Heart right ventricle (tissue), 16 donors: ENCODE measurements around the gene DDX60. TPM values are rescaled to one million over a fixed set of nuclear protein-coding genes. Genes with fewer than 3 reads are reported as not detected.

Experiments used
- ATAC-seq, 8 donors: fragments of 200-7000 bp; cut with Tn5 transposase; one replicate each; pipeline ENCODE4 v1.9.1; 2020; ENCODE audit warnings: mild to moderate bottlenecking in 8 of 8, moderate library complexity in 8 of 8, moderate number of reproducible peaks in 1 of 8
- DNase-seq, 2 donors: peaks; one replicate each; pipeline ENCODE4 v3.0.0-alpha.2; 2020
- H3K27ac ChIP-seq, 10 donors: fragments of 200-600 bp; sonication (generic) in 2 of 10; one replicate each; pipeline versions ENCODE4 v1.5.0 to v1.8.0; 2020 to 2022; ENCODE audit warnings: mild to moderate bottlenecking in 3 of 10
- H3K27me3 ChIP-seq, 7 donors: fragments of 200-600 bp; one replicate each; pipeline ENCODE4 v1.8.0; 2021 to 2022; ENCODE audit warnings: mild to moderate bottlenecking in 2 of 7
- H3K36me3 ChIP-seq, 9 donors: fragments of 200-600 bp; sonication (generic) in 1 of 9; one replicate each; pipeline versions ENCODE4 v1.5.0 to v1.8.0; 2020 to 2022; ENCODE audit warnings: mild to moderate bottlenecking in 2 of 9
- H3K4me1 ChIP-seq, 9 donors: fragments of 200-600 bp; sonication (generic) in 1 of 9; one replicate each; pipeline versions ENCODE4 v1.5.0 to v1.8.0; 2020 to 2022; ENCODE audit warnings: mild to moderate bottlenecking in 4 of 9
- H3K4me3 ChIP-seq, 10 donors: fragments of 200-600 bp; sonication (generic) in 2 of 10; one replicate each; pipeline versions ENCODE4 v1.5.0 to v1.8.0; 2020 to 2022; ENCODE audit warnings: mild to moderate bottlenecking in 7 of 10, moderate library complexity in 2 of 10
- H3K9me3 ChIP-seq, 11 donors: fragments of 200-600 bp in 10 of 11; sonication (generic) in 2 of 11; one replicate each; pipeline versions ENCODE4 v1.5.0 to v1.8.0; 2013 to 2022; ENCODE audit warnings: mild to moderate bottlenecking in 2 of 11, control low read depth in 1 of 11, moderate library complexity in 1 of 11
- CTCF ChIP-seq, 9 donors: fragments of 200-600 bp; sonication (generic) in 2 of 9; IDR thresholded peaks; one replicate each; pipeline versions ENCODE4 v1.5.0 to v1.8.0; 2021 to 2022; ENCODE audit warnings: antibody characterized with exemption in 9 of 9, mild to moderate bottlenecking in 5 of 9, moderate library complexity in 1 of 9
- WGBS, 2 donors: extraction: QIAGEN DNeasy Blood & Tissue Kit; methylation state at CpG; one replicate each; pipeline ENCODE4 v1.1.7; 2013; ENCODE audit warnings: inconsistent platforms in 1 of 2; 5-methylcytosine and 5-hydroxymethylcytosine counted together
- intact Hi-C, 10 donors: fragments of 100-400 bp; cut with DNase I; formaldehyde crosslinking; loops; one replicate each; pipeline versions ENCODE4 v1.11.1 to v1.14.2; 2022
- polyA plus RNA-seq, 2 donors: library from polyadenylated mRNA; stranded (reverse); fragments of 200-250 nt; gene quantifications; one replicate each; pipeline ENCODE4 v1.2.3, GENCODE V29; 2013
- total RNA-seq, 10 donors: library from RNA; stranded (reverse); fragmentation: NEBNext Ultra II Directional in 3 of 10; extraction: Animal tissue kit (Norgen Biotek cat#: 25700) in 3 of 10; gene quantifications; one replicate each; pipeline versions ENCODE4 v1.2.1 to v1.2.4, GENCODE V29; 2021 to 2023
- donor health status: Arrhythmogenic right ventricular cardiomyopathy.
- donor health status: ischemic (EF 13 %, LVEDD 7.1; RV severe dilation, severe dysfunction).
- donor health status: healthy with polysubstance abuse.
- donor health status: DM: no; HTN: yes; CAD: no.
- donor health status: DM: no; HTN: no; CAD: no.
- donor health status: ischemic (EF 25% LVEDD 6.9; RV normal size, moderate dysfunction).
- donor health status: ischemic (EF 25% LVEDD 5.7; RV mildly dilated, moderate dysfunction).
- donor health status: healthy.
- donor health status: DM: yes; HTN: yes; CAD: no.
- donor health status: Ischemic cardiomyopathy.
- donor health status: ischemic (EF 35%, LVEDD 5.7; RV mildly dilated, moderate dysfunction).
- donor health status: nonischemic (EF 11% LVEDD 7.7; RV severe dilation, severe dysfunction).
- donor health status: DM: yes; HTN: yes; CAD: no.
- donor health status: PGD.
- donor health status: ischemic (EF 29% LVEDD 5.4; RV normal size, mild dysfunction).
- donor health status: nonischemic (EF 23%, LVEDD 6.1; RV moderate dilation, normal function).

Gene DDX60
- total and polyA plus RNA-seq, 12 donors: 2.3 to 21.5 (median 7.7) TPM

- no peak for ATAC-seq
- 90% methylated on average over 5 of the region's 5 CpGs for WGBS, 2 donors
- no peak for DNase-seq
These were observed 140.9 kb downstream of the DDX60 start for GRCh38 chr4:168177546-168178149.

GRCh38 chr4:168174308-168174707, 144.2 kb downstream of the DDX60 start:
- TF ChIP-seq CTCF (IDR thresholded peaks at IDR 0.05): no peak
- no peaks in the 10 kb centered on the region for H3K9me3 ChIP-seq
- intact Hi-C loops: no loop called here
- 91 to 93% methylated on average over 6 of the region's 6 CpGs for WGBS, 2 donors
- no peak for ATAC-seq
- no peak for DNase-seq
- no peak overlapping the region for H3K27ac ChIP-seq
- H3K4me1 ChIP-seq: no peaks in the 10 kb centered on the region
- H3K36me3 ChIP-seq: no peaks in the 10 kb centered on the region
- no peaks in the 10 kb centered on the region for H3K27me3 ChIP-seq
- H3K4me3 ChIP-seq: no peak overlapping the region

More at GRCh38 chr4:168177546-168178149, 140.9 kb downstream of the DDX60 start:
- Histone ChIP-seq H3K4me1 (no peaks in the 10 kb centered on the region), H3K36me3 (no peaks in the 10 kb centered on the region), H3K27ac (no peak overlapping the region), H3K4me3 (no peak overlapping the region), H3K27me3 (no peaks in the 10 kb centered on the region), H3K9me3 (no peaks in the 10 kb centered on the region)
- intact Hi-C loops: no loop called here
- TF ChIP-seq CTCF (IDR thresholded peaks at IDR 0.05): no peak

- no peak overlapping the region for H3K4me3 ChIP-seq
- no peaks in the 10 kb centered on the region for H3K27me3 ChIP-seq
- DNase-seq (no peak), ATAC-seq (no peak)
- no peaks in the 10 kb centered on the region for H3K36me3 ChIP-seq
- intact Hi-C loops: no loop called here
- no peak overlapping the region for H3K27ac ChIP-seq
- peaks cover 0 to 7% (median 0%) of the 10 kb centered on the region in 9 donors for H3K4me1 ChIP-seq
- no peak for TF ChIP-seq CTCF (IDR thresholded peaks at IDR 0.05)
- WGBS, 2 donors: 82 to 89% methylated on average over 6 of the region's 6 CpGs
- no peaks in the 10 kb centered on the region for H3K9me3 ChIP-seq
These were observed 150.8 kb downstream of the DDX60 start for GRCh38 chr4:168167714-168168284.

Other genes starting within 250 kb of the DDX60 start
- gene ANXA10, start 226.2 kb downstream of the DDX60 start, total RNA-seq: not detected
- not detected for gene ANXA10, start 226.2 kb downstream of the DDX60 start, polyA plus RNA-seq
- gene DDX60L, start 161.7 kb upstream of the DDX60 start, total RNA-seq: 10 to 100 TPM in 3 of 10 donors, 1 to 10 TPM in 7; 5.8 to 16.8 (median 9.3) TPM
- 10 to 100 TPM in 1 of 2 donors, 1 to 10 TPM in 1; 2.7 to 16.6 TPM for gene DDX60L, start 161.7 kb upstream of the DDX60 start, polyA plus RNA-seq
- 1,000 to 10,000 TPM in 3 of 10 donors, 100 to 1,000 TPM in 7; 588 to 1,537 (median 701) TPM for gene PALLD, start 178.3 kb upstream of the DDX60 start, total RNA-seq
- gene PALLD, start 178.3 kb upstream of the DDX60 start, polyA plus RNA-seq: 100 to 1,000 TPM; 169 to 484 TPM